Loucy (cell line): ENCODE results near the gene LEPR.

ENCODE experiments used
- EZH2phosphoT487 ChIP-seq: fragments of 200-600 bp; IDR thresholded peaks from 2 replicates; pipeline ENCODE4 v1.6.1; 2018; ENCODE audit warnings: antibody characterized with exemption, mild to moderate bottlenecking, moderate library complexity, borderline replicate concordance
- TF ChIP-seq, protein P1 (sequence below): fragments of 200-600 bp; sonication (generic); conservative IDR thresholded peaks from 2 replicates; pipeline ENCODE4 v1.5.1; 2014; ENCODE audit warnings: mild to moderate bottlenecking, antibody characterized with exemption, low read length

DNA sequence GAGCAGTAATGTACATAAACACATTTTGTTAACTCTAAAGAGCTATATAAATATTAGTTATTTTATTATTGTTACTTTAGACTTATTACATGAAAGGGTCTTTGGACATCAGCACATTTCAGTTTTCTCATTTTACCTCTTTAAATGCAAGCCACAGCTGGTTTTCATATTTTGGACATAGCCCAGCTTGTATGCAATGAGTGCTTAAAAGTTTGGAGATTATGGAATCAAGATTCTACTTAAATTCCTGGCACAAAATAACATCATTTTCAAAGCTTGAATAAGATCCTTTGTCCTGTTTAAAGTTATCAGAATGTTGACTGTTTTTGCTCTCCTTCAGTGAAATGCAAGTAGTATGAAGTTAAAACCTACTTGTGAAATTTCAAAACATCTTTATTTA is 15.5 kb upstream of the LEPR start:
- TF ChIP-seq, protein P1, sequence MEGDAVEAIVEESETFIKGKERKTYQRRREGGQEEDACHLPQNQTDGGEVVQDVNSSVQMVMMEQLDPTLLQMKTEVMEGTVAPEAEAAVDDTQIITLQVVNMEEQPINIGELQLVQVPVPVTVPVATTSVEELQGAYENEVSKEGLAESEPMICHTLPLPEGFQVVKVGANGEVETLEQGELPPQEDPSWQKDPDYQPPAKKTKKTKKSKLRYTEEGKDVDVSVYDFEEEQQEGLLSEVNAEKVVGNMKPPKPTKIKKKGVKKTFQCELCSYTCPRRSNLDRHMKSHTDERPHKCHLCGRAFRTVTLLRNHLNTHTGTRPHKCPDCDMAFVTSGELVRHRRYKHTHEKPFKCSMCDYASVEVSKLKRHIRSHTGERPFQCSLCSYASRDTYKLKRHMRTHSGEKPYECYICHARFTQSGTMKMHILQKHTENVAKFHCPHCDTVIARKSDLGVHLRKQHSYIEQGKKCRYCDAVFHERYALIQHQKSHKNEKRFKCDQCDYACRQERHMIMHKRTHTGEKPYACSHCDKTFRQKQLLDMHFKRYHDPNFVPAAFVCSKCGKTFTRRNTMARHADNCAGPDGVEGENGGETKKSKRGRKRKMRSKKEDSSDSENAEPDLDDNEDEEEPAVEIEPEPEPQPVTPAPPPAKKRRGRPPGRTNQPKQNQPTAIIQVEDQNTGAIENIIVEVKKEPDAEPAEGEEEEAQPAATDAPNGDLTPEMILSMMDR: no peak
- TF ChIP-seq EZH2phosphoT487: no peak
